Occipital lobe (tissue), 2 donors: ENCODE data around the gene LIPT2. TPM values are rescaled to one million over a fixed set of nuclear protein-coding genes. Genes with fewer than 3 reads are reported as not detected.

Experiments
- small RNA-seq: library from RNA; depleted of rRNA; stranded (forward); fragments of <200 nt; gene quantifications from one replicate; pipeline ENCODE3, GENCODE V24; 2014
- total RNA-seq: library from RNA; depleted of rRNA; stranded (reverse); fragments of >200 nt; gene quantifications from one replicate; pipeline ENCODE4 v1.2.3, GENCODE V29; 2014

The LIPT2 gene
- total RNA-seq, 1 donor from 2014 or later = 3.1 TPM

Small RNA genes within 50 kb of the gene (small RNA-seq; reads per million reads assigned to genes)
- not detected for gene CYCSP27

Other genes with a start within 250 kb of the LIPT2 start
- not detected for gene P4HA3, start 182.1 kb downstream of the LIPT2 start, total RNA-seq
- 182 TPM for gene PGM2L1, start 95.3 kb downstream of the LIPT2 start, total RNA-seq
- 1.7 TPM for gene KCNE3, start 26.2 kb downstream of the LIPT2 start, total RNA-seq
- 14.5 TPM for gene POLD3, start 98.9 kb upstream of the LIPT2 start, total RNA-seq
- gene CHRDL2, start 237.7 kb upstream of the LIPT2 start, total RNA-seq = not detected